ENCODE data around the gene CDK4.

Gene CDK4

DNA sequence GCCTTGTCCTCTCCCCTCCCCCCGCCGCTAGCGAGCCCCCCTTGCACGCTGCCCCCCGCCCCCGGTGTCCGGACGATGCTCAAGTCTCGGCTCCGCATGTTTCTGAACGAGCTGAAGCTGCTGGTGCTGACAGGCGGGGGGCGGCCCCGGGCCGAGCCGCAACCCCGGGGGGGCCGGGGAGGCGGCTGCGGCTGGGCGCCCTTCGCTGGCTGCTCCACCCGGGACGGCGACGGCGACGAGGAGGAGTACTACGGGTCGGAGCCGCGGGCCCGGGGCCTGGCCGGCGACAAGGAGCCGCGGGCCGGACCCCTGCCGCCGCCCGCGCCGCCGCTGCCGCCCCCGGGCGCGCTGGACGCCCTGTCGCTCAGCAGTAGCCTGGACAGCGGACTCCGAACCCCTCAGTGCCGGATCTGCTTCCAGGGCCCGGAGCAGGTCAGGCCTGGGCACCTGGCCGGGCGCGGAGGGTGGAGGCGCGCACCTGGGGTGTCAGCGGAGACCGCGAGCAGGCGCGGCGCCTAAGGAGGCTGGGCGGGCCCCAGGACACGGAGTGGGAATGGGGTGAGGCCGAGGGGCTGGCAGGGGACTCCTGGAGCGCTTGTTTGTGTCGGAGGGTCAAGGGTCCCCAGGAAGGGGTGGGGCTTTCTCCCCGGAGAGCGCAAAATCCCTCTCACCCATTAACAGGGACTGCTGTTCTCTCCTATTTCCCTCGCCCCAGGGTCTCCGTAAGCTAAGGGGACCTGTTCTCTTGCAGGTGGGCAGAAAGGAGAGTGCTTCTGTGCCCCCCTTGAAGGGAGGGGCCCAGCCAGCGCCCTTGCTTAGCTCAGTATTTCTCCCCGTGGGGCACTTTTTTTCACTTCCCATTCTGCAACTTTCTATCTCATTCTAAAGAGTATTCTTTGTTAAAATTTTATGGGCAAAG is 3.6 kb upstream of the CDK4 start:
- Histone ChIP-seq H3K9ac (ENCODE audit: low read length) (peak overlapping the region; percentile 64; the same call in 1 of the 2 replicates), H3K27me3 (replicated peaks; ENCODE audit: insufficient read depth, low read length) (no peaks in the 10 kb centered on the region), H3K79me2 (ENCODE audit: low read length) (peaks cover 24% of the 10 kb centered on the region), H3K9me2 (replicated peaks; ENCODE audit: insufficient read depth, low read length) (no peaks in the 10 kb centered on the region), H3K27ac (ENCODE audit: low read length) (peak overlapping the region; percentile 65; the same call in 1 of the 2 replicates), H3F3A (ENCODE audit: insufficient read depth, low read length) (peaks cover 23% of the 10 kb centered on the region), H3K4me1 (ENCODE audit: low read length) (peaks cover 27% of the 10 kb centered on the region), H3K4me2 (ENCODE audit: low read depth, low read length) (peak overlapping the region; percentile 96), H4K20me1 (ENCODE audit: insufficient read depth, low read length) (no peaks in the 10 kb centered on the region), H2AFZ (ENCODE audit: low read length) (peak overlapping the region; percentile 60), H3K4me3 (ENCODE audit: low read length) (peak overlapping the region; percentile 73), H3K36me3 (replicated peaks; ENCODE audit: insufficient read depth, low read length) (no peaks in the 10 kb centered on the region; the same call in 1 of the 2 replicates), H3K9me3 (replicated peaks; ENCODE audit: insufficient read depth, low read length) (no peaks in the 10 kb centered on the region)
- DNase-seq: peak; percentile 38
- no peak for TF ChIP-seq CTCF (IDR thresholded peaks at IDR 0.05; ENCODE audit: low read length)
- no peak for TF ChIP-seq EZH2phosphoT487 (IDR thresholded peaks at IDR 0.05; ENCODE audit: low read length)
- no peak for TF ChIP-seq EZH2 (optimal IDR thresholded peaks at IDR 0.05; ENCODE audit: low read depth, low read length)

GRCh38 chr12:57755194-57755453 is 3.0 kb upstream of the CDK4 start:
- H3K9me2 ChIP-seq (replicated peaks; ENCODE audit: insufficient read depth, low read length): no peaks in the 10 kb centered on the region
- H3K4me2 ChIP-seq (ENCODE audit: low read depth, low read length): no peak overlapping the region
- TF ChIP-seq EZH2 (optimal IDR thresholded peaks at IDR 0.05; ENCODE audit: low read depth, low read length) (no peak), EZH2phosphoT487 (IDR thresholded peaks at IDR 0.05; ENCODE audit: low read length) (no peak), CTCF (IDR thresholded peaks at IDR 0.05; ENCODE audit: low read length) (no peak)
- H3K27ac ChIP-seq (ENCODE audit: low read length): no peak overlapping the region
- no peaks in the 10 kb centered on the region for H3K27me3 ChIP-seq (replicated peaks; ENCODE audit: insufficient read depth, low read length)
- peaks cover 23% of the 10 kb centered on the region for H3F3A ChIP-seq (ENCODE audit: insufficient read depth, low read length)
- H3K4me3 ChIP-seq (ENCODE audit: low read length): peak overlapping the region; percentile 73; the same call in 1 of the 2 replicates
- H3K9me3 ChIP-seq (replicated peaks; ENCODE audit: insufficient read depth, low read length): no peaks in the 10 kb centered on the region
- no peak overlapping the region for H2AFZ ChIP-seq (ENCODE audit: low read length)
- no peaks in the 10 kb centered on the region for H4K20me1 ChIP-seq (ENCODE audit: insufficient read depth, low read length)
- DNase-seq: no peak
- H3K4me1 ChIP-seq (ENCODE audit: low read length): peaks cover 31% of the 10 kb centered on the region
- H3K9ac ChIP-seq (ENCODE audit: low read length): no peak overlapping the region
- H3K36me3 ChIP-seq (replicated peaks; ENCODE audit: insufficient read depth, low read length): no peaks in the 10 kb centered on the region; the same call in 1 of the 2 replicates
- peaks cover 30% of the 10 kb centered on the region for H3K79me2 ChIP-seq (ENCODE audit: low read length)

DNA sequence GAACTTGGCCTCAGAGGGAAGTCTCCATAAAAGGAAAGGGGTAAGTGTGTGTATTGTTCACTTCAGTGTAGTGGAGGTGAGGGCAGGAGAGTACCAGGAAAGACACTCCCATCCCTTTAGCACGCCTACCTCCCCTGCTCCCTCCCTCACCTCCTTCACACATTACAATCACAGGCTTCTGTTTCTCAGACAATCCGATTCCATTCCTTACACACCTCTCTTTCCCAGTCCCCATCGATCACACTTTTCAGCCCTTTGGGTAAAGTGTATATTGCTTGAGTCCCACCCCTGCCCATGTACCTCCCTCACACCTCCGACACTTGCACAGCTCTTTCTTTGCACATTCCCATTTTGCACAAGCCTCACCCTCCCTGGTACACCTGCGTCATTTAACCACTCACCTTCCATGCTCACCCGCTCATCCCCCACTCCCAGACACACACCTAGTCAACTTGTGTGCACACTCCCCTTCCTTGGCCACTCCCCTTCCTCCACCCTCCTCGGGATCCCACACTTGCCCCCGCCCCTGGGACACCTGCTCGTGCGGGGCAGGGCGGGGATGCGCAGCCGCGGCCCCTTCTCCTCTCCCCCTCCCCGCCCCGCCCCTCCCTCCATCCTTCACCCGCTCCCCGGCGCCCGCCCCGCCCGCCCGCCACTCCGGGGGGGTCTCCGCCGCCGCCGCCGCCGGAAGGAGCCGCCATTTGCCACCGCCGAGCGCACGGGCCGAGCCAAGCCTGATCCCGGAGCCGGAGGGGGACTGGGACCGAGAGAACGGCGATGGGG is 2.5 kb upstream of the CDK4 start, which contains the start of gene MARCHF9:
MARCHF9 (plus strand) TSS at position 693 of the 783 bp plus-strand sequence. CDS start 426 bp downstream, outside the sequence.
- Histone ChIP-seq H4K20me1 (ENCODE audit: insufficient read depth, low read length) (no peaks in the 10 kb centered on the region), H3F3A (ENCODE audit: insufficient read depth, low read length) (peaks cover 23% of the 10 kb centered on the region), H3K9me2 (replicated peaks; ENCODE audit: insufficient read depth, low read length) (no peaks in the 10 kb centered on the region), H2AFZ (ENCODE audit: low read length) (peak within 1 kb of the TSS; percentile 82), H3K9ac (ENCODE audit: low read length) (peak within 1 kb of the TSS; percentile 64; the same call in 1 of the 2 replicates), H3K27me3 (replicated peaks; ENCODE audit: insufficient read depth, low read length) (no peaks in the 10 kb centered on the region), H3K79me2 (ENCODE audit: low read length) (peaks cover 34% of the 10 kb centered on the region), H3K9me3 (replicated peaks; ENCODE audit: insufficient read depth, low read length) (no peaks in the 10 kb centered on the region), H3K36me3 (replicated peaks; ENCODE audit: insufficient read depth, low read length) (no peaks in the 10 kb centered on the region; the same call in 1 of the 2 replicates), H3K4me1 (ENCODE audit: low read length) (peaks cover 31% of the 10 kb centered on the region), H3K27ac (ENCODE audit: low read length) (peak within 1 kb of the TSS; percentile 65; the same call in 1 of the 2 replicates), H3K4me3 (ENCODE audit: low read length) (peak within 1 kb of the TSS; percentile 73), H3K4me2 (ENCODE audit: low read depth, low read length) (peak within 1 kb of the TSS; percentile 96)
- no peak for TF ChIP-seq CTCF (IDR thresholded peaks at IDR 0.05; ENCODE audit: low read length)
- TF ChIP-seq EZH2 (optimal IDR thresholded peaks at IDR 0.05; ENCODE audit: low read depth, low read length): no peak
- TF ChIP-seq EZH2phosphoT487 (IDR thresholded peaks at IDR 0.05; ENCODE audit: low read length): no peak
- DNase-seq: peak; percentile 89
